Measurements from ENCODE around the gene AGPAT3. TPM values are rescaled to one million over a fixed set of nuclear protein-coding genes. Genes with fewer than 3 reads are reported as not detected.

The AGPAT3 gene, protein sequence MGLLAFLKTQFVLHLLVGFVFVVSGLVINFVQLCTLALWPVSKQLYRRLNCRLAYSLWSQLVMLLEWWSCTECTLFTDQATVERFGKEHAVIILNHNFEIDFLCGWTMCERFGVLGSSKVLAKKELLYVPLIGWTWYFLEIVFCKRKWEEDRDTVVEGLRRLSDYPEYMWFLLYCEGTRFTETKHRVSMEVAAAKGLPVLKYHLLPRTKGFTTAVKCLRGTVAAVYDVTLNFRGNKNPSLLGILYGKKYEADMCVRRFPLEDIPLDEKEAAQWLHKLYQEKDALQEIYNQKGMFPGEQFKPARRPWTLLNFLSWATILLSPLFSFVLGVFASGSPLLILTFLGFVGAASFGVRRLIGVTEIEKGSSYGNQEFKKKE
- 212 and 233 TPM in 2 replicates for total RNA-seq (2013; cell fraction: nucleolus; rRNA removed)
- total RNA-seq (2014; rRNA removed), result 46.9 and 47.8 TPM in 2 replicates
- 26.1 and 28.2 TPM in 2 replicates for total RNA-seq (2014; rRNA removed; fragmentation: Illumina TruSeq; extraction: Trizol)
- total RNA-seq (2021), result 89.5 and 110 TPM in 2 replicates
- 17.3 TPM for polyA plus RNA-seq (2011; ENCODE audit: low read depth)
- 27.6 and 47.8 TPM in 2 replicates for polyA plus RNA-seq (2011; rRNA removed)
- polyA plus RNA-seq (2011; cell fraction: cytosol; rRNA removed), result 59.2 and 60.5 TPM in 2 replicates
- 80.2 and 83.8 TPM in 2 replicates for polyA plus RNA-seq (2011; cell fraction: nucleus; rRNA removed)
- polyA plus RNA-seq (2012), result 36.8 and 49.6 TPM in 2 replicates
- polyA plus RNA-seq (2014; fragmentation: Illumina TruSeq; extraction: Trizol), result 19.0 and 28.7 TPM in 2 replicates
- 1 to 10 TPM; 1.2 to 3.7 TPM for polyA plus RNA-seq (2014; fragmentation: Nextera tagmentation; extraction: Ambion mirVana)
- polyA plus RNA-seq (2014; rRNA removed), result 50.0 and 53.6 TPM in 2 replicates
- 10 to 100 TPM; 17.5 to 33.0 TPM for polyA plus RNA-seq (2016; fragmentation: Nextera tagmentation; extraction: Ambion mirVana)
- 62.2 and 76.5 TPM in 2 replicates for polyA minus RNA-seq (2011; rRNA and poly(A)+ RNA removed)
- 24.3 and 30.6 TPM in 2 replicates for polyA minus RNA-seq (2011; cell fraction: cytosol; rRNA and poly(A)+ RNA removed)
- 23.3 and 43.3 TPM in 2 replicates for polyA minus RNA-seq (2011; cell fraction: nucleus; rRNA and poly(A)+ RNA removed)
- percentile 87 among the genes with signal in this experiment for Bru-seq, nascent RNA
- BruChase-seq, experiment 1, labeled RNA remaining after a 6-hour chase, result percentile 96 among the genes with signal in this experiment
- BruChase-seq, experiment 2, labeled RNA remaining after a 2-hour chase, result percentile 91 among the genes with signal in this experiment
- long read RNA-seq, experiment 1, partial matches to known transcripts, result 0 of 10 reads
- long read RNA-seq, experiment 1, other reads (novel, unspliced or antisense), result 9 of 10 reads
- long read RNA-seq, experiment 2, partial matches to known transcripts, result 1 of 20 reads
- long read RNA-seq, experiment 2, other reads (novel, unspliced or antisense), result 19 of 20 reads

DNA sequence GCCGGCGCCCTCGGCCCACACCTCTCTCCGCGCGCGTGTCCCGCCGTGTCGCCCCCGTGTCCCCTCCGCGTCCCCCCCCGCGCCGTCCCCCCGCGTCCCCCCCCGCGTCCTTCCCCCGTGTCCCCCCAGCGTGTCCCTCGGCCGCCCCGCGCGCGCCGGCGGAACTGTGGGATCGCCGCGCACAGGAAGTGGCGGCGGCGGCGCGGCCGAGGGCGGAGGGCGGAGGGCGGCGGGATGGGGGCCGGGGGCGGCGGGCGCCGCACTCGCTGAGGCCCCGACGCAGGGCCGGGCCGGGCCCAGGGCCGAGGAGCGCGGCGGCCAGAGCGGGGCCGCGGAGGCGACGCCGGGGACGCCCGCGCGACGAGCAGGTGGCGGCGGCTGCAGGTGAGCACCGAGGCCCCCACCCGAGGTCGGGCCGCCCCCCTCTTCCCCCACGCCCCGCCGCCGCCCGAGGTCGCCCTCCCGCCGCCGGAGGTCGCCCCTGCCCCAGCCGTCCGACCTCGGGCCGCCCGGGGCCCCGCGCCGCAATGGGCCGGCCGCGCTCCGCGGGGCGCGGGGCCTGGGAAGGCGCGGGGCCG is at the start of gene AGPAT3:
Gene AGPAT3, plus strand, starts transcription at position 262 of the 578 bp plus-strand sequence. CDS start 94,459 bp downstream, outside the sequence.
- POLR2A ChIA-PET, result no interaction called here
- H3K27ac ChIP-seq (ENCODE audit: control insufficient read depth, insufficient read depth), result peak within 1 kb of the TSS; percentile 85
- H3K79me2 ChIP-seq (ENCODE audit: control insufficient read depth, insufficient read depth, low read length), result peaks cover 52% of the 10 kb centered on the region
- RAD21 ChIA-PET (ENCODE audit: unreplicated experiment), result no interaction called here
- peaks cover 21% of the 10 kb centered on the region for H3K4me1 ChIP-seq (ENCODE audit: control insufficient read depth, insufficient read depth, low read length)
- WGBS (ENCODE audit: insufficient coverage, insufficient replicate concordance, low lambda C conversion rate, missing lambda C conversion rate), result no CpG with 5 or more reads among the region's 102 CpGs
- intact Hi-C loops (cut with micrococcal nuclease; ENCODE audit: unreplicated experiment) (loop anchor here (1.0 kb wide), 1 partner anchor 54 kb away; no protein-coding TSS in a partner anchor), in situ Hi-C loops (cut with MboI) (no loop called here)
- H3K4me2 ChIP-seq (ENCODE audit: control insufficient read depth, insufficient read depth), result peak within 1 kb of the TSS; percentile 89
- H3K9ac ChIP-seq (ENCODE audit: control insufficient read depth, insufficient read depth, low read length), result peak within 1 kb of the TSS; percentile 88
- TF ChIP-seq RAD21 (IDR thresholded peaks at IDR 0.05; ENCODE audit: insufficient read depth, low read depth, low read length), result peak; percentile 17; the same call in 1 of the 2 replicates
- TF ChIP-seq, protein P1, sequence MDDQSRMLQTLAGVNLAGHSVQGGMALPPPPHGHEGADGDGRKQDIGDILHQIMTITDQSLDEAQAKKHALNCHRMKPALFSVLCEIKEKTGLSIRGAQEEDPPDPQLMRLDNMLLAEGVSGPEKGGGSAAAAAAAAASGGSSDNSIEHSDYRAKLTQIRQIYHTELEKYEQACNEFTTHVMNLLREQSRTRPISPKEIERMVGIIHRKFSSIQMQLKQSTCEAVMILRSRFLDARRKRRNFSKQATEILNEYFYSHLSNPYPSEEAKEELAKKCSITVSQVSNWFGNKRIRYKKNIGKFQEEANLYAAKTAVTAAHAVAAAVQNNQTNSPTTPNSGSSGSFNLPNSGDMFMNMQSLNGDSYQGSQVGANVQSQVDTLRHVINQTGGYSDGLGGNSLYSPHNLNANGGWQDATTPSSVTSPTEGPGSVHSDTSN (IDR thresholded peaks at IDR 0.05; ENCODE audit: insufficient replicate concordance, low read depth, low read length), result no peak
- TF ChIP-seq YY1 (IDR thresholded peaks at IDR 0.05; ENCODE audit: low read depth, low read length), result no peak; the same call in 1 of the 2 replicates
- TF ChIP-seq EGR1 (IDR thresholded peaks at IDR 0.05; ENCODE audit: borderline replicate concordance in 1 of 2, low read depth in 2 of 2, low read length in 2 of 2), result 0 out of 3 replicates have a peak, but pooled peaks of 1 of the 2 experiments have one; percentile 30
- TF ChIP-seq, protein P2, sequence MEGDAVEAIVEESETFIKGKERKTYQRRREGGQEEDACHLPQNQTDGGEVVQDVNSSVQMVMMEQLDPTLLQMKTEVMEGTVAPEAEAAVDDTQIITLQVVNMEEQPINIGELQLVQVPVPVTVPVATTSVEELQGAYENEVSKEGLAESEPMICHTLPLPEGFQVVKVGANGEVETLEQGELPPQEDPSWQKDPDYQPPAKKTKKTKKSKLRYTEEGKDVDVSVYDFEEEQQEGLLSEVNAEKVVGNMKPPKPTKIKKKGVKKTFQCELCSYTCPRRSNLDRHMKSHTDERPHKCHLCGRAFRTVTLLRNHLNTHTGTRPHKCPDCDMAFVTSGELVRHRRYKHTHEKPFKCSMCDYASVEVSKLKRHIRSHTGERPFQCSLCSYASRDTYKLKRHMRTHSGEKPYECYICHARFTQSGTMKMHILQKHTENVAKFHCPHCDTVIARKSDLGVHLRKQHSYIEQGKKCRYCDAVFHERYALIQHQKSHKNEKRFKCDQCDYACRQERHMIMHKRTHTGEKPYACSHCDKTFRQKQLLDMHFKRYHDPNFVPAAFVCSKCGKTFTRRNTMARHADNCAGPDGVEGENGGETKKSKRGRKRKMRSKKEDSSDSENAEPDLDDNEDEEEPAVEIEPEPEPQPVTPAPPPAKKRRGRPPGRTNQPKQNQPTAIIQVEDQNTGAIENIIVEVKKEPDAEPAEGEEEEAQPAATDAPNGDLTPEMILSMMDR (IDR thresholded peaks at IDR 0.05 in 2 of 3, conservative IDR thresholded peaks at IDR 0.05 in 1 of 3; ENCODE audit: control insufficient read depth in 2 of 3, extremely low read depth in 1 of 3, insufficient read depth in 1 of 3, low read depth in 3 of 3, low read length in 3 of 3), result peak in 1 of 3 experiments; percentile 5; a peak in 1 of 6 replicates
- H3K36me3 ChIP-seq (ENCODE audit: control insufficient read depth in 2 of 2, insufficient read depth in 2 of 2, low read length in 1 of 2), result peaks cover 2 to 8% of the 10 kb centered on the region in 2 experiments; a peak in 2 of 4 replicates
- 0 out of 2 replicates have a peak, but pooled peaks cover 3% of the 10 kb centered on the region for H4K20me1 ChIP-seq (ENCODE audit: control insufficient read depth, insufficient read depth)
- no TSS peak for BruUV-seq (replicated peaks)
- no peaks in the 10 kb centered on the region for H3K27me3 ChIP-seq (replicated peaks in 1 of 2; ENCODE audit: control insufficient read depth in 2 of 2, insufficient read depth in 2 of 2, low read length in 1 of 2)
- ATAC-seq (no peak; the same call in 2 of the 3 replicates), DNase-seq (ENCODE audit: low read depth, low spot score) (no peak), FAIRE-seq (no peak)
- CTCF ChIA-PET, result no interaction called here
- peak within 1 kb of the TSS; percentile 76 for H3K4me3 ChIP-seq
- no peaks in the 10 kb centered on the region; the same call in 2 of the 3 replicates for H3K9me3 ChIP-seq (replicated peaks; ENCODE audit: control insufficient read depth, insufficient read depth, low read length)
- peak within 1 kb of the TSS; percentile 41 for H2AFZ ChIP-seq (ENCODE audit: control insufficient read depth, low read depth, low read length)
- SMC1A ChIA-PET (ENCODE audit: uncharacterized antibody, unreplicated experiment), result no interaction called here
